Measurements from ENCODE around the gene NYAP1.
"Not testable (repeated sequence)": the region's sequence is repeated elsewhere in the genome, so short reads cannot be mapped to it uniquely, and the experiment has no call there.

- not testable (repeated sequence) for TF ChIP-seq CTCF, POLR2A, POLR2AphosphoS5 (IDR thresholded peaks at IDR 0.05)
Measured at GRCh38 chr7:100535982-100536381, 52.3 kb downstream of the NYAP1 start.

All from transverse colon (tissue), 4 donors.